CD4-positive, alpha-beta T cell (primary cell): Measurements from ENCODE around the gene KCNJ10. TPM values are rescaled to one million over a fixed set of nuclear protein-coding genes. Genes with fewer than 3 reads are reported as not detected.

Experiments
- ATAC-seq: fragments of 200-7000 bp; cut with Tn5 transposase; one replicate; pipeline ENCODE4 v1.10.0; 2022; ENCODE audit warnings: mild to moderate bottlenecking; ENCODE audit not compliant: poor library complexity
- CTCF ChIA-PET: fragments of 350-600 bp; sonication (Branson Sonifier 250); formaldehyde crosslinking; loops from one replicate; lab custom pipeline; 2021; ENCODE audit warnings: antibody characterized with exemption, inconsistent platforms; lab: Charles Lee
- POLR2A ChIA-PET: fragments of 350-600 bp; sonication (Branson Sonifier 250); formaldehyde crosslinking; loops from one replicate; lab custom pipeline; 2021; ENCODE audit warnings: antibody characterized with exemption, inconsistent platforms; lab: Charles Lee
- DNase-seq, 14 experiments: peaks; one replicate each; pipeline ENCODE4 v3.0.0-alpha.2; 2013 to 2020; ENCODE audit warnings: mixed read lengths in 2 of 14
- H3K27ac ChIP-seq, 2 donors: one replicate each; pipeline versions ENCODE4 v1.5.1 to v1.7.0; 2013; ENCODE audit warnings: low read length in 2 of 2, low read depth in 1 of 2, mild to moderate bottlenecking in 1 of 2
- H3K27me3 ChIP-seq, 2 experiments: 1 replicate in 1 of 2; 2 replicates in 1 of 2; pipeline versions ENCODE4 v1.6.1 to v1.7.0; 2013; ENCODE audit warnings: low read length in 2 of 2, control low read depth in 1 of 2, mild to moderate bottlenecking in 1 of 2, moderate library complexity in 1 of 2; ENCODE audit not compliant: insufficient read depth in 2 of 2, control insufficient read depth in 1 of 2
- H3K36me3 ChIP-seq: one replicate; pipeline ENCODE4 v1.6.1; 2013; ENCODE audit warnings: low read length, control low read depth; ENCODE audit not compliant: insufficient read depth
- H3K4me1 ChIP-seq: one replicate; pipeline ENCODE4 v1.6.1; 2013; ENCODE audit warnings: low read length, control low read depth; ENCODE audit not compliant: insufficient read depth
- H3K4me3 ChIP-seq: one replicate; pipeline ENCODE4 v1.5.1; 2013; ENCODE audit warnings: mild to moderate bottlenecking, low read length, moderate library complexity
- H3K9me3 ChIP-seq, 2 experiments: 1 replicate in 1 of 2; 2 replicates in 1 of 2; pipeline versions ENCODE4 v1.6.1 to v1.7.0; 2013; ENCODE audit warnings: low read length in 2 of 2, mild to moderate bottlenecking in 2 of 2, control low read depth in 1 of 2, moderate library complexity in 1 of 2; ENCODE audit not compliant: control insufficient read depth in 1 of 2, insufficient read depth in 1 of 2
- H3K27ac Mint-ChIP-seq: one replicate; pipeline ENCODE4 v1.8.0; 2020; ENCODE audit warnings: mixed read lengths
- H3K27me3 Mint-ChIP-seq: one replicate; pipeline ENCODE4 v1.8.0; 2021; ENCODE audit warnings: mixed read lengths
- H3K36me3 Mint-ChIP-seq: one replicate; pipeline ENCODE4 v1.8.0; 2021; ENCODE audit warnings: low read depth, mixed read lengths
- H3K4me1 Mint-ChIP-seq: one replicate; pipeline ENCODE4 v1.8.0; 2021; ENCODE audit warnings: low read depth, mixed read lengths
- H3K4me3 Mint-ChIP-seq: one replicate; pipeline ENCODE4 v1.8.0; 2020; ENCODE audit warnings: mild to moderate bottlenecking, mixed read lengths
- H3K9me3 Mint-ChIP-seq: one replicate; pipeline ENCODE4 v1.8.0; 2020; ENCODE audit warnings: mixed read lengths
- CTCF ChIP-seq: fragments of 200-600 bp; IDR thresholded peaks from one replicate; pipeline ENCODE4 v1.8.0; 2022; ENCODE audit warnings: antibody characterized with exemption, mild to moderate bottlenecking
- intact Hi-C, 2 experiments: fragments of 100-400 bp; cut with DNase I in 1 of 2; cut with micrococcal nuclease in 1 of 2; formaldehyde crosslinking; loops; one replicate each; pipeline versions ENCODE4 v1.15.1 to v1.9.0; 2023 to 2025; cut with DNase I, micrococcal nuclease
- total RNA-seq, 174 experiments: library from RNA in 2 of 174; stranded (reverse) in 2 of 174; gene quantifications; one replicate each; pipeline ENCODE4 v1.2.3 and lab custom pipeline; 2021 to 2026

Gene KCNJ10
- total RNA-seq, 2 experiments from 2014 or later: not detected

- ATAC-seq: no peak
- no peaks in the 10 kb centered on the region for H3K4me1 ChIP-seq
- CTCF ChIA-PET: interaction anchor here (3.5 kb wide), 1 partner anchor 229 kb away, joined by 15 read pairs; the partner anchor contains the start of gene DUSP23
- H3K36me3 Mint-ChIP-seq: no peaks in the 10 kb centered on the region
- peaks cover 3 to 5% of the 10 kb centered on the region in 2 experiments for H3K27me3 ChIP-seq
- no peak for DNase-seq
- TF ChIP-seq CTCF: no peak
- H3K9me3 ChIP-seq: no peaks in the 10 kb centered on the region
- intact Hi-C loops: loop anchor here in 1 of 2 experiments (5.0 to 10.0 kb wide), 2 partner anchors 118 to 845 kb away; no protein-coding TSS in a partner anchor
- no peak overlapping the region for H3K27ac ChIP-seq
- H3K27ac Mint-ChIP-seq: no peak overlapping the region
- POLR2A ChIA-PET: no interaction called here
- no peak overlapping the region for H3K4me3 ChIP-seq
- H3K27me3 Mint-ChIP-seq: peaks cover 9% of the 10 kb centered on the region
- H3K36me3 ChIP-seq: no peaks in the 10 kb centered on the region
- H3K4me3 Mint-ChIP-seq: no peak overlapping the region
- no peaks in the 10 kb centered on the region for H3K4me1 Mint-ChIP-seq
- no peaks in the 10 kb centered on the region for H3K9me3 Mint-ChIP-seq
Observed at GRCh38 chr1:160009801-160010200, 60.2 kb downstream of the KCNJ10 start.

- intact Hi-C loops: loop anchor here in 1 of 2 experiments (5.0 to 10.0 kb wide), 2 partner anchors 117 to 844 kb away; no protein-coding TSS in a partner anchor
Observed at GRCh38 chr1:160009081-160009480, 60.9 kb downstream of the KCNJ10 start.

DNA sequence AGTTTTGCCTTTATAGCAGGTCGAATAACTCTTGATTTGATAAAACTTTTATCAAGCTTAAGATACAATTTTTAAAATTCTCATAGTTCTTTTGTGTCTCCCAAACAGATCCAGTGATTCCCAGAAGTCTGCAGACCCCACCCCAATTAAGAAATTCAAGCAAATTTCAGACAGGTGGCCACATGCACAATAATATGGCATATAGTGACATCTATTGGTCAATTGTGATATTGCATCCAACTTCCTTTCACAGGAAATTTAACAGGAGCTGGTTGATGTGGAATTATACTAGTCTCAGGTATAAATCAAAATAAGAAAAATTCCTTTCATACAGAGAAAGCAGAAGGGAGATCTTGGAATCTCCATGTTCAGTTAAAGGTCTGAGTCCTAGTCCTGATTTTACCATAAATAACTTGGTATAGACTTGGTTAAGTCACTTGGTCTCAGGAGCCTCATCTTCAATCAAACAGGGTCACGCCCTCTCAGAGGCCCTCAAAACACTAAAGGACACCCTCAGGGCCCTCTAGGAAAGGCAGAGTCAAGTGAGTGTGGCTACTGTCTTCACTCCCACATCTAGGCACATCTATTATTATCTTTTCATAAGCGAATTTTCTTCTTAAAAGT, 62.3 kb downstream of the KCNJ10 start:
- peak; percentile 93 for TF ChIP-seq CTCF
- H3K9me3 ChIP-seq: no peaks in the 10 kb centered on the region
- H3K4me3 Mint-ChIP-seq: no peak overlapping the region
- H3K4me1 Mint-ChIP-seq: no peaks in the 10 kb centered on the region
- H3K27me3 Mint-ChIP-seq: peaks cover 9% of the 10 kb centered on the region
- intact Hi-C loops: loop anchor here (1.0 to 10.0 kb wide), 6 partner anchors 71 to 877 kb away; no protein-coding TSS in a partner anchor
- ATAC-seq (peak; percentile 56), DNase-seq (peak in 3 of 14 experiments; percentile 46 to 72 (median 65))
- POLR2A ChIA-PET: interaction anchor here (0.6 to 1.1 kb wide), 2 partner anchors 35 to 62 kb away, joined by 3 read pairs; partner anchors contain the start of gene IGSF9
- no peak overlapping the region for H3K27ac Mint-ChIP-seq
- no peak overlapping the region for H3K27ac ChIP-seq
- CTCF ChIA-PET: interaction anchor here (0.5 to 3.5 kb wide), 20 partner anchors 8 to 371 kb away, joined by 3 to 24 read pairs (median 4); partner anchors contain the start of genes DUSP23, IGSF9, PIGM and TAGLN2
- H3K36me3 ChIP-seq: no peaks in the 10 kb centered on the region
- peaks cover 3 to 4% of the 10 kb centered on the region in 2 experiments for H3K27me3 ChIP-seq
- H3K9me3 Mint-ChIP-seq: no peaks in the 10 kb centered on the region
- H3K4me1 ChIP-seq: no peaks in the 10 kb centered on the region
- no peak overlapping the region for H3K4me3 ChIP-seq
- H3K36me3 Mint-ChIP-seq: no peaks in the 10 kb centered on the region

More at GRCh38 chr1:160009081-160009480, 60.9 kb downstream of the KCNJ10 start:
- no peaks in the 10 kb centered on the region for H3K36me3 Mint-ChIP-seq
- Histone ChIP-seq H3K4me3 (no peak overlapping the region), H3K9me3 (no peaks in the 10 kb centered on the region), H3K36me3 (no peaks in the 10 kb centered on the region), H3K27me3 (peaks cover 3 to 4% of the 10 kb centered on the region in 2 experiments), H3K4me1 (no peaks in the 10 kb centered on the region), H3K27ac (no peak overlapping the region)
- H3K4me1 Mint-ChIP-seq: no peaks in the 10 kb centered on the region
- DNase-seq (peak in 1 of 14 experiments; percentile 10), ATAC-seq (no peak)
- peaks cover 9% of the 10 kb centered on the region for H3K27me3 Mint-ChIP-seq
- H3K4me3 Mint-ChIP-seq: no peak overlapping the region
- no peaks in the 10 kb centered on the region for H3K9me3 Mint-ChIP-seq
- POLR2A ChIA-PET: no interaction called here
- no peak for TF ChIP-seq CTCF
- CTCF ChIA-PET: interaction anchor here (3.2 to 3.5 kb wide), 2 partner anchors 116 to 228 kb away, joined by 15 read pairs; partner anchors contain the start of gene DUSP23
- no peak overlapping the region for H3K27ac Mint-ChIP-seq
